GM18502 (cell line): ENCODE measurements around the gene MCEMP1.
A peak's percentile ranks its signal among the peaks of the same experiment; 100 is the strongest.

Source experiments
- ATAC-seq: cut with Tn5 transposase; IDR thresholded peaks from one replicate; pipeline ENCODE4 v1.9.1; 2021; ENCODE audit warnings: mild to moderate bottlenecking; ENCODE audit not compliant: unreplicated experiment, poor library complexity

Gene MCEMP1

GRCh38 chr19:7716762-7717161 is 39.9 kb downstream of the MCEMP1 start:
- no peak for ATAC-seq

GRCh38 chr19:7718668-7719067 is 41.8 kb downstream of the MCEMP1 start:
- ATAC-seq = no peak

- no peak for ATAC-seq
These were observed 43.5 kb downstream of the MCEMP1 start for GRCh38 chr19:7720351-7720750.

- ATAC-seq = peak; percentile 53
These were observed 45.4 kb downstream of the MCEMP1 start for GRCh38 chr19:7722231-7722651.

- ATAC-seq = no peak
These were observed 48.9 kb downstream of the MCEMP1 start for GRCh38 chr19:7725791-7726190.

- ATAC-seq = no peak
These were observed 52.3 kb downstream of the MCEMP1 start for GRCh38 chr19:7729211-7729610.
